K562 (cell line): Measurements from ENCODE around the gene CTRL. TPM values are rescaled to one million over a fixed set of nuclear protein-coding genes. Genes with fewer than 3 reads are reported as not detected.

Experiments used
- BCLAF1 ChIP-seq, 2 experiments: fragments of 450-650 bp in 1 of 2; IDR thresholded peaks; 2 replicates each; pipeline ENCODE4 v1.6.1; 2011 to 2017; ENCODE audit warnings: low read depth in 2 of 2, antibody characterized with exemption in 1 of 2, borderline replicate concordance in 1 of 2, low read length in 1 of 2, mild to moderate bottlenecking in 1 of 2, mixed read lengths in 1 of 2; ENCODE audit not compliant: control insufficient read depth in 1 of 2
- CREB3L1 ChIP-seq: fragments of 450-650 bp; IDR thresholded peaks from 2 replicates; pipeline ENCODE4 v1.6.1; 2014; ENCODE audit warnings: low read depth, mild to moderate bottlenecking, moderate library complexity, borderline replicate concordance
- CXXC5 ChIP-seq: fragments of 250-450 bp; sonication (Bioruptor Pico); IDR thresholded peaks from 2 replicates; pipeline ENCODE4 v1.8.0; 2022; ENCODE audit warnings: inconsistent platforms, mild to moderate bottlenecking, moderate library complexity
- EP400 ChIP-seq: fragments of 450-650 bp; IDR thresholded peaks from 2 replicates; pipeline ENCODE4 v1.6.1; 2017; ENCODE audit warnings: antibody characterized with exemption, mild to moderate bottlenecking, moderate library complexity
- FOXP4 ChIP-seq: sonication (generic); formaldehyde crosslinking; IDR thresholded peaks from 2 replicates; pipeline ENCODE4 v1.8.0; 2022; ENCODE audit warnings: mild to moderate bottlenecking, missing genetic modification reagents, borderline replicate concordance
- KLF10 ChIP-seq: fragments of 250-450 bp; sonication (Bioruptor Pico); IDR thresholded peaks from 2 replicates; pipeline ENCODE4 v1.6.1; 2021; ENCODE audit warnings: matching md5 sums
- MAFG ChIP-seq: fragments of 450-650 bp; conservative IDR thresholded peaks from 2 replicates; pipeline ENCODE4 v1.6.1; 2016; ENCODE audit warnings: missing genetic modification characterization, missing compliant biosample characterization
- PTTG1 ChIP-seq: fragments of 450-650 bp; IDR thresholded peaks from 2 replicates; pipeline ENCODE4 v1.6.1; 2016; ENCODE audit warnings: low read depth, mild to moderate bottlenecking, missing genetic modification characterization, missing compliant biosample characterization
- ZNF239 ChIP-seq: fragments of 250-450 bp; sonication (Bioruptor Pico); IDR thresholded peaks from 2 replicates; pipeline ENCODE4 v1.4.0; 2020; ENCODE audit warnings: mild to moderate bottlenecking
- ZNF644 ChIP-seq: fragments of 200-800 bp; sonication (Bioruptor generic); IDR thresholded peaks from 2 replicates; pipeline ENCODE4 v1.6.1; 2016; ENCODE audit warnings: low read depth, missing genetic modification characterization, missing compliant biosample characterization
- polyA plus RNA-seq, 8 experiments: library from polyadenylated mRNA; depleted of rRNA in 4 of 8; stranded (reverse) in 5 of 8; unstranded in 3 of 8; fragments of >200 nt; fragmentation: Nextera tagmentation in 2 of 8; fragmentation: Illumina TruSeq in 1 of 8; extraction: Ambion mirVana in 2 of 8; extraction: Trizol in 1 of 8; gene quantifications; 2 replicates each; pipeline versions ENCODE4 v1.2.1 to v1.2.3, GENCODE V29; 2011 to 2014; ENCODE audit warnings: inconsistent platforms in 1 of 8, missing spikeins in 1 of 8
- total RNA-seq, 7 experiments: library from RNA; depleted of rRNA in 6 of 7; stranded (reverse); fragments of >200 nt in 6 of 7; fragmentation: Illumina TruSeq in 2 of 7; extraction: Trizol in 2 of 7; gene quantifications; 2 replicates each; pipeline versions ENCODE4 v1.2.1 to v1.2.3, GENCODE V29; 2011 to 2021; ENCODE audit warnings: low replicate concordance in 1 of 7
- TF ChIP-seq, protein P1 (sequence below): sonication (generic); formaldehyde crosslinking; IDR thresholded peaks from 2 replicates; pipeline ENCODE4 v1.8.0; 2022; ENCODE audit warnings: mild to moderate bottlenecking, low read depth, missing genetic modification reagents
- TF ChIP-seq, protein P2 (sequence below): fragments of 450-650 bp; IDR thresholded peaks from 2 replicates; pipeline ENCODE4 v1.6.1; 2017; ENCODE audit warnings: antibody characterized with exemption, mild to moderate bottlenecking

The CTRL gene
- total and polyA plus RNA-seq, 9 of the 15 experiments (the other 6 are each of a cell fraction or from before 2014, with no cell fraction given), result 1.4 to 5.6 (median 2.5) TPM

- no peak for TF ChIP-seq BCLAF1 (IDR thresholded peaks at IDR 0.05; ENCODE audit: borderline replicate concordance in 1 of 2, control insufficient read depth in 1 of 2, low read depth in 2 of 2, low read length in 1 of 2)
- TF ChIP-seq MAFG (tag), result no peak
- no peak for TF ChIP-seq CXXC5 (CRISPR knock-in tag)
- no peak for TF ChIP-seq FOXP4 (CRISPR knock-in tag)
- TF ChIP-seq CREB3L1, result no peak
- TF ChIP-seq EP400, result no peak; the same call in 1 of the 2 replicates
- TF ChIP-seq ZNF644 (tag), result 0 out of 2 replicates have a peak, but pooled peaks have one; percentile 32
- TF ChIP-seq KLF10 (CRISPR knock-in tag), result no peak
- TF ChIP-seq, protein P1, sequence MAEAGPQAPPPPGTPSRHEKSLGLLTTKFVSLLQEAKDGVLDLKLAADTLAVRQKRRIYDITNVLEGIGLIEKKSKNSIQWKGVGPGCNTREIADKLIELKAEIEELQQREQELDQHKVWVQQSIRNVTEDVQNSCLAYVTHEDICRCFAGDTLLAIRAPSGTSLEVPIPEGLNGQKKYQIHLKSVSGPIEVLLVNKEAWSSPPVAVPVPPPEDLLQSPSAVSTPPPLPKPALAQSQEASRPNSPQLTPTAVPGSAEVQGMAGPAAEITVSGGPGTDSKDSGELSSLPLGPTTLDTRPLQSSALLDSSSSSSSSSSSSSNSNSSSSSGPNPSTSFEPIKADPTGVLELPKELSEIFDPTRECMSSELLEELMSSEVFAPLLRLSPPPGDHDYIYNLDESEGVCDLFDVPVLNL (CRISPR knock-in tag), result no peak
- TF ChIP-seq ZNF239 (CRISPR knock-in tag), result no peak
- TF ChIP-seq, protein P2, sequence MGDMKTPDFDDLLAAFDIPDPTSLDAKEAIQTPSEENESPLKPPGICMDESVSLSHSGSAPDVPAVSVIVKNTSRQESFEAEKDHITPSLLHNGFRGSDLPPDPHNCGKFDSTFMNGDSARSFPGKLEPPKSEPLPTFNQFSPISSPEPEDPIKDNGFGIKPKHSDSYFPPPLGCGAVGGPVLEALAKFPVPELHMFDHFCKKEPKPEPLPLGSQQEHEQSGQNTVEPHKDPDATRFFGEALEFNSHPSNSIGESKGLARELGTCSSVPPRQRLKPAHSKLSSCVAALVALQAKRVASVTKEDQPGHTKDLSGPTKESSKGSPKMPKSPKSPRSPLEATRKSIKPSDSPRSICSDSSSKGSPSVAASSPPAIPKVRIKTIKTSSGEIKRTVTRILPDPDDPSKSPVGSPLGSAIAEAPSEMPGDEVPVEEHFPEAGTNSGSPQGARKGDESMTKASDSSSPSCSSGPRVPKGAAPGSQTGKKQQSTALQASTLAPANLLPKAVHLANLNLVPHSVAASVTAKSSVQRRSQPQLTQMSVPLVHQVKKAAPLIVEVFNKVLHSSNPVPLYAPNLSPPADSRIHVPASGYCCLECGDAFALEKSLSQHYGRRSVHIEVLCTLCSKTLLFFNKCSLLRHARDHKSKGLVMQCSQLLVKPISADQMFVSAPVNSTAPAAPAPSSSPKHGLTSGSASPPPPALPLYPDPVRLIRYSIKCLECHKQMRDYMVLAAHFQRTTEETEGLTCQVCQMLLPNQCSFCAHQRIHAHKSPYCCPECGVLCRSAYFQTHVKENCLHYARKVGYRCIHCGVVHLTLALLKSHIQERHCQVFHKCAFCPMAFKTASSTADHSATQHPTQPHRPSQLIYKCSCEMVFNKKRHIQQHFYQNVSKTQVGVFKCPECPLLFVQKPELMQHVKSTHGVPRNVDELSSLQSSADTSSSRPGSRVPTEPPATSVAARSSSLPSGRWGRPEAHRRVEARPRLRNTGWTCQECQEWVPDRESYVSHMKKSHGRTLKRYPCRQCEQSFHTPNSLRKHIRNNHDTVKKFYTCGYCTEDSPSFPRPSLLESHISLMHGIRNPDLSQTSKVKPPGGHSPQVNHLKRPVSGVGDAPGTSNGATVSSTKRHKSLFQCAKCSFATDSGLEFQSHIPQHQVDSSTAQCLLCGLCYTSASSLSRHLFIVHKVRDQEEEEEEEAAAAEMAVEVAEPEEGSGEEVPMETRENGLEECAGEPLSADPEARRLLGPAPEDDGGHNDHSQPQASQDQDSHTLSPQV, result no peak
- TF ChIP-seq PTTG1 (tag), result no peak
These were observed 4.6 kb upstream of the CTRL start, which contains the start of gene PSMB10 (continued) for GRCh38 chr16:67936124-67936879.
